Measurements from ENCODE around the gene WDR74. TPM values are rescaled to one million over a fixed set of nuclear protein-coding genes. Genes with fewer than 3 reads are reported as not detected.

Gene WDR74
- total RNA-seq, 1 experiment from 2014 or later, result 222 TPM

GRCh38 chr11:62804310-62805075 lies 34.9 kb downstream of the WDR74 start:
- Histone ChIP-seq H3K4me1 (ENCODE audit: insufficient read depth, low read length) (peaks cover 17% of the 10 kb centered on the region), H3F3A (ENCODE audit: low read length, unreplicated experiment) (no peaks in the 10 kb centered on the region), H3K27me3 (ENCODE audit: low read length) (no peaks in the 10 kb centered on the region), H3K27ac (ENCODE audit: low read length) (no peak overlapping the region), H3K9me2 (replicated peaks; ENCODE audit: low read length) (no peaks in the 10 kb centered on the region), H3K4me2 (ENCODE audit: low read length) (peak overlapping the region; percentile 82), H2AFZ (ENCODE audit: low read length) (no peak overlapping the region), H3K9ac (ENCODE audit: low read length) (peak overlapping the region; percentile 81), H3K9me3 (ENCODE audit: low read length) (no peaks in the 10 kb centered on the region), H3K36me3 (ENCODE audit: low read depth, low read length) (peaks cover 39% of the 10 kb centered on the region), H3K79me2 (ENCODE audit: low read length) (peaks cover 29% of the 10 kb centered on the region), H3K4me3 (ENCODE audit: low read length) (peak overlapping the region; percentile 93), H4K20me1 (ENCODE audit: low read length) (peaks cover 17% of the 10 kb centered on the region)
- DNase-seq, result peak; percentile 34
- ChIA-PET POLR2A (ENCODE audit: unreplicated experiment) (no interaction called here), CTCF (no interaction called here)
- peak; percentile 32 for ATAC-seq
- no peak for TF ChIP-seq EZH2 (IDR thresholded peaks at IDR 0.05; ENCODE audit: low read length, unreplicated experiment)
- TF ChIP-seq CTCF (conservative IDR thresholded peaks at IDR 0.05; ENCODE audit: low read depth, low read length), result no peak
- TF ChIP-seq EZH2phosphoT487 (IDR thresholded peaks at IDR 0.05; ENCODE audit: borderline replicate concordance, low read length), result no peak
- intact Hi-C loops (cut with micrococcal nuclease), result loop anchor here (1.0 kb wide), 1 partner anchor 58 kb away; no protein-coding TSS in a partner anchor
- BruUV-seq (replicated peaks), result TSS peak; percentile 68

DNA sequence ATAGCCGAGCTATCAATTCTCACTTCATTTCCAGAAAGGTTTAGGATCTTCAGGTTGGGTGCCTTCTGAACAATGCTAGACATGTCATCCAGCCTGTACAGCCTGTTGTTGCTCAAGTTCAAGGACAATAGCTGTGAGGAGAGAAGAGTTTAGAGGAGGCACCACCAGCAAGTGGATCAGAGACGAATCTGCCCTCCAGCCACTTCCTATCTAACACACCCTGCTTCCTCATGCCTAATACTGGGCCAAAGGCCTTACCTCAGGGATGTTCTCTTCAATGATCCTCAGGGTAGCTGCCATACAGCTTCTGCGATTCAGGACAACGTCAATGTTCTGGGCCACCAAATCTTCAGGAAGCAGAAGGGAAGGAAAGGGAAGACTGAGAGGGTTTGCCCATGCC lies 38.3 kb downstream of the WDR74 start:
- intact Hi-C loops (cut with micrococcal nuclease), result no loop called here
- Histone ChIP-seq H3F3A (ENCODE audit: low read length, unreplicated experiment) (no peaks in the 10 kb centered on the region), H3K9me3 (ENCODE audit: low read length) (no peaks in the 10 kb centered on the region), H3K9ac (ENCODE audit: low read length) (no peak overlapping the region), H3K4me1 (ENCODE audit: insufficient read depth, low read length) (peaks cover 11% of the 10 kb centered on the region), H3K4me3 (ENCODE audit: low read length) (no peak overlapping the region), H3K79me2 (ENCODE audit: low read length) (peaks cover 29% of the 10 kb centered on the region), H3K9me2 (replicated peaks; ENCODE audit: low read length) (no peaks in the 10 kb centered on the region), H3K36me3 (ENCODE audit: low read depth, low read length) (peaks cover 66% of the 10 kb centered on the region), H3K27ac (ENCODE audit: low read length) (no peak overlapping the region), H4K20me1 (ENCODE audit: low read length) (peaks cover 17% of the 10 kb centered on the region), H3K27me3 (ENCODE audit: low read length) (no peaks in the 10 kb centered on the region), H3K4me2 (ENCODE audit: low read length) (no peak overlapping the region), H2AFZ (ENCODE audit: low read length) (no peak overlapping the region)
- ATAC-seq (no peak), DNase-seq (no peak)
- ChIA-PET POLR2A (ENCODE audit: unreplicated experiment) (no interaction called here), CTCF (no interaction called here)
- no peak for TF ChIP-seq EZH2phosphoT487 (IDR thresholded peaks at IDR 0.05; ENCODE audit: borderline replicate concordance, low read length)
- no peak for TF ChIP-seq CTCF (conservative IDR thresholded peaks at IDR 0.05; ENCODE audit: low read depth, low read length)
- no peak for TF ChIP-seq EZH2 (IDR thresholded peaks at IDR 0.05; ENCODE audit: low read length, unreplicated experiment)
- no TSS peak for BruUV-seq (replicated peaks)

GRCh38 chr11:62799486-62799885 lies 39.9 kb downstream of the WDR74 start:
- no peaks in the 10 kb centered on the region for H3K27me3 ChIP-seq (ENCODE audit: low read length)
- peaks cover 79% of the 10 kb centered on the region for H3K36me3 ChIP-seq (ENCODE audit: low read depth, low read length)
- no peak overlapping the region for H3K4me3 ChIP-seq (ENCODE audit: low read length)
- no peaks in the 10 kb centered on the region for H3F3A ChIP-seq (ENCODE audit: low read length, unreplicated experiment)
- H4K20me1 ChIP-seq (ENCODE audit: low read length), result peaks cover 12% of the 10 kb centered on the region
- H3K4me1 ChIP-seq (ENCODE audit: insufficient read depth, low read length), result peaks cover 10% of the 10 kb centered on the region
- ChIA-PET CTCF (no interaction called here), POLR2A (ENCODE audit: unreplicated experiment) (no interaction called here)
- ATAC-seq (no peak), DNase-seq (no peak)
- BruUV-seq (replicated peaks), result no TSS peak
- TF ChIP-seq CTCF (conservative IDR thresholded peaks at IDR 0.05; ENCODE audit: low read depth, low read length) (no peak), EZH2phosphoT487 (IDR thresholded peaks at IDR 0.05; ENCODE audit: borderline replicate concordance, low read length) (no peak)
- no peak overlapping the region for H3K27ac ChIP-seq (ENCODE audit: low read length)
- H2AFZ ChIP-seq (ENCODE audit: low read length), result no peak overlapping the region
- H3K9me2 ChIP-seq (replicated peaks; ENCODE audit: low read length), result no peaks in the 10 kb centered on the region
- no peak overlapping the region for H3K9ac ChIP-seq (ENCODE audit: low read length)
- peaks cover 22% of the 10 kb centered on the region for H3K79me2 ChIP-seq (ENCODE audit: low read length)
- H3K9me3 ChIP-seq (ENCODE audit: low read length), result no peaks in the 10 kb centered on the region
- intact Hi-C loops (cut with micrococcal nuclease), result no loop called here
- H3K4me2 ChIP-seq (ENCODE audit: low read length), result no peak overlapping the region

Data from PC-3 (cell line).